ENCODE measurements around the gene ASPN. TPM values are rescaled to one million over a fixed set of nuclear protein-coding genes. Genes with fewer than 3 reads are reported as not detected.

The ASPN gene
- not detected for polyA plus RNA-seq (2012; ENCODE audit: insufficient read length, low read depth)

DNA sequence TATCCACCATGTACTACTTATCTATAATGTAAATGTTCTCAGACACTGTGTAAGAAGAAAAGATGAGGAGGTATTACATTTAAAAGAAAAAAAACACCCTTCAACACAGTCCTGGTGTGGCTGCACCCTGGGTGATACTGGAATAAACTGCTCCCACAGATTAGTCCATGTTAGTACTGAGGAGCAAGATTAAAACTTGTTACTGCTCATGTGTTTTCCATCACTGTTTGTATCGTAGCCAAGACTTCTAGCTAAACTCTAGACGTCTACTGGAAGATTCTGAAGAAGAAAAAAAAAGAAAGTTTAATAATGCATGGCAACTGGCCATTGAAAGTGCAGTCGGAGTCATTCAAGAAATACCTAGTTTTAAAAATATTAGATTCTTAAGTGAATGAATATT, at the start of gene ASPN:
Gene ASPN, minus strand, starts transcription at position 178 of the 400 bp plus-strand sequence.
- TF ChIP-seq TAF1 (IDR thresholded peaks at IDR 0.05; ENCODE audit: borderline replicate concordance, insufficient read depth, low read length) (no peak), FOXP2 (optimal IDR thresholded peaks at IDR 0.05; ENCODE audit: borderline replicate concordance, extremely low read depth, extremely low read length, insufficient read depth) (no peak), SIN3A (IDR thresholded peaks at IDR 0.05; ENCODE audit: borderline replicate concordance, insufficient read depth, low read length) (no peak), POLR2AphosphoS5 (IDR thresholded peaks at IDR 0.05; ENCODE audit: low read depth, low read length) (no peak)
- TF ChIP-seq, protein P1, sequence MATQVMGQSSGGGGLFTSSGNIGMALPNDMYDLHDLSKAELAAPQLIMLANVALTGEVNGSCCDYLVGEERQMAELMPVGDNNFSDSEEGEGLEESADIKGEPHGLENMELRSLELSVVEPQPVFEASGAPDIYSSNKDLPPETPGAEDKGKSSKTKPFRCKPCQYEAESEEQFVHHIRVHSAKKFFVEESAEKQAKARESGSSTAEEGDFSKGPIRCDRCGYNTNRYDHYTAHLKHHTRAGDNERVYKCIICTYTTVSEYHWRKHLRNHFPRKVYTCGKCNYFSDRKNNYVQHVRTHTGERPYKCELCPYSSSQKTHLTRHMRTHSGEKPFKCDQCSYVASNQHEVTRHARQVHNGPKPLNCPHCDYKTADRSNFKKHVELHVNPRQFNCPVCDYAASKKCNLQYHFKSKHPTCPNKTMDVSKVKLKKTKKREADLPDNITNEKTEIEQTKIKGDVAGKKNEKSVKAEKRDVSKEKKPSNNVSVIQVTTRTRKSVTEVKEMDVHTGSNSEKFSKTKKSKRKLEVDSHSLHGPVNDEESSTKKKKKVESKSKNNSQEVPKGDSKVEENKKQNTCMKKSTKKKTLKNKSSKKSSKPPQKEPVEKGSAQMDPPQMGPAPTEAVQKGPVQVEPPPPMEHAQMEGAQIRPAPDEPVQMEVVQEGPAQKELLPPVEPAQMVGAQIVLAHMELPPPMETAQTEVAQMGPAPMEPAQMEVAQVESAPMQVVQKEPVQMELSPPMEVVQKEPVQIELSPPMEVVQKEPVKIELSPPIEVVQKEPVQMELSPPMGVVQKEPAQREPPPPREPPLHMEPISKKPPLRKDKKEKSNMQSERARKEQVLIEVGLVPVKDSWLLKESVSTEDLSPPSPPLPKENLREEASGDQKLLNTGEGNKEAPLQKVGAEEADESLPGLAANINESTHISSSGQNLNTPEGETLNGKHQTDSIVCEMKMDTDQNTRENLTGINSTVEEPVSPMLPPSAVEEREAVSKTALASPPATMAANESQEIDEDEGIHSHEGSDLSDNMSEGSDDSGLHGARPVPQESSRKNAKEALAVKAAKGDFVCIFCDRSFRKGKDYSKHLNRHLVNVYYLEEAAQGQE (IDR thresholded peaks at IDR 0.05; ENCODE audit: insufficient read depth in 1 of 2, low read depth in 2 of 2, low read length in 2 of 2) = no peak

DNA sequence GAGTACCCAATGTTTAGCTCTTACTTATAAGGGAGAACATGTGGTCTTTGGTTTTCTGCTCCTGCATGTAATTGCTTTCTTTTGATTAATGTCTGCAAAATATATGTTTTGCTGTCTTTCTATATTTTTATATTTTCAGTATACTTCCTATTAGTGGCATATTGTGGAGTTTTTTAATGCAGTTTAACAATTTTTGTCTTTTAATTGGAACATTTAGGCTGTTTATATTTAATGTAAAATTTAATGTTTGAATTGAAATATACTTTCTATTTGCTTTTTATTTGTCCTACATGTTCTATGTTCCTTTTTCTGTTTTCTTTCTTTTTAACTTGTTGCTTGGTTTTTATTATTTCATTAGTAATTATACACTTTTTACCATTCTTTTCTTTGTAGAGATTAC, 48.6 kb upstream of the ASPN start:
- TF ChIP-seq, protein P1 (IDR thresholded peaks at IDR 0.05; ENCODE audit: insufficient read depth in 1 of 2, low read depth in 2 of 2, low read length in 2 of 2) = no peak
- TF ChIP-seq TAF1 (IDR thresholded peaks at IDR 0.05; ENCODE audit: borderline replicate concordance, insufficient read depth, low read length) = no peak
- no peak for TF ChIP-seq SIN3A (IDR thresholded peaks at IDR 0.05; ENCODE audit: borderline replicate concordance, insufficient read depth, low read length)
- no peak for TF ChIP-seq POLR2AphosphoS5 (IDR thresholded peaks at IDR 0.05; ENCODE audit: low read depth, low read length)
- TF ChIP-seq FOXP2 (optimal IDR thresholded peaks at IDR 0.05; ENCODE audit: borderline replicate concordance, extremely low read depth, extremely low read length, insufficient read depth) = no peak

DNA sequence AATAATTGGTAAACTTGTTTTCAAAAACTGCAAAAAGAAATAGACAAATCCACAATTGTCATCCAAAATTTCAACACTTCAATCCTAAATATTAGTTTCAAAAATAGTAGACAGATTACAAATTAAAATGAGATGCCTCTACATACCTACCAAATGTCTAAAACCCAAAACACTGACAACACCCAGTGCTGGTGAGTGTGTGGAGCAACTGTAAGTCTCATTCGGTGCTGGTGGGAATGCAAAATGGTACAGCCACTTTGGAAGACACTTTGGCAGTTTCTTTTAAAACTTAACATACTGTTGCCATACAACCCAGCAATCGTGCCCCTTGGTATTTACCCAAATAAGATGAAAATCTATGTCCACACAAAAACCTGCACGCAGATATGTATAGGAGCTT, 46.8 kb upstream of the ASPN start:
- TF ChIP-seq, protein P1 (IDR thresholded peaks at IDR 0.05; ENCODE audit: insufficient read depth in 1 of 2, low read depth in 2 of 2, low read length in 2 of 2) = no peak
- TF ChIP-seq SIN3A (IDR thresholded peaks at IDR 0.05; ENCODE audit: borderline replicate concordance, insufficient read depth, low read length) = no peak
- no peak for TF ChIP-seq TAF1 (IDR thresholded peaks at IDR 0.05; ENCODE audit: borderline replicate concordance, insufficient read depth, low read length)
- no peak for TF ChIP-seq POLR2AphosphoS5 (IDR thresholded peaks at IDR 0.05; ENCODE audit: low read depth, low read length)
- TF ChIP-seq FOXP2 (optimal IDR thresholded peaks at IDR 0.05; ENCODE audit: borderline replicate concordance, extremely low read depth, extremely low read length, insufficient read depth) = no peak

DNA sequence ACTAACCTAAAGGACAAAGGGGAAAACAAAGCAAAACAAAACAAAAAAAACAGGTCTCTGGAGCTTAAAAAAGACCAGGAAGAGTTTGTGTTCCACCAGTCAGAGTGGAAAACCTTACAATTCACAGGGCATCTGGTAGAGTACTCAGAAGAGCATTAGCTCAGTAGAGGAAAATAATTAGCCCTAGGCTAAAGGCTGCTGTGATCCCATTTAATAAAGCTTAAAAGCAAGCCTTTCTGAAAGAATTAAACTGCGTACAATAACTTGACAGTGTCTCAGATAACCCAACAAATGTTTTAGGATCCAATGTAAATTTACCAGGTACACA, 46.2 kb upstream of the ASPN start:
- TF ChIP-seq POLR2AphosphoS5 (IDR thresholded peaks at IDR 0.05; ENCODE audit: low read depth, low read length) = no peak
- no peak for TF ChIP-seq TAF1 (IDR thresholded peaks at IDR 0.05; ENCODE audit: borderline replicate concordance, insufficient read depth, low read length)
- no peak for TF ChIP-seq SIN3A (IDR thresholded peaks at IDR 0.05; ENCODE audit: borderline replicate concordance, insufficient read depth, low read length)
- TF ChIP-seq FOXP2 (optimal IDR thresholded peaks at IDR 0.05; ENCODE audit: borderline replicate concordance, extremely low read depth, extremely low read length, insufficient read depth) = no peak
- TF ChIP-seq, protein P1 (IDR thresholded peaks at IDR 0.05; ENCODE audit: insufficient read depth in 1 of 2, low read depth in 2 of 2, low read length in 2 of 2) = no peak
